GM18517 (cell line): ENCODE measurements around the gene C5orf58.

Source experiments
- ATAC-seq: cut with Tn5 transposase; IDR thresholded peaks from one replicate; pipeline ENCODE4 v1.9.1; 2021; ENCODE audit warnings: mild to moderate bottlenecking, moderate library complexity; ENCODE audit not compliant: unreplicated experiment

C5orf58 gene

DNA sequence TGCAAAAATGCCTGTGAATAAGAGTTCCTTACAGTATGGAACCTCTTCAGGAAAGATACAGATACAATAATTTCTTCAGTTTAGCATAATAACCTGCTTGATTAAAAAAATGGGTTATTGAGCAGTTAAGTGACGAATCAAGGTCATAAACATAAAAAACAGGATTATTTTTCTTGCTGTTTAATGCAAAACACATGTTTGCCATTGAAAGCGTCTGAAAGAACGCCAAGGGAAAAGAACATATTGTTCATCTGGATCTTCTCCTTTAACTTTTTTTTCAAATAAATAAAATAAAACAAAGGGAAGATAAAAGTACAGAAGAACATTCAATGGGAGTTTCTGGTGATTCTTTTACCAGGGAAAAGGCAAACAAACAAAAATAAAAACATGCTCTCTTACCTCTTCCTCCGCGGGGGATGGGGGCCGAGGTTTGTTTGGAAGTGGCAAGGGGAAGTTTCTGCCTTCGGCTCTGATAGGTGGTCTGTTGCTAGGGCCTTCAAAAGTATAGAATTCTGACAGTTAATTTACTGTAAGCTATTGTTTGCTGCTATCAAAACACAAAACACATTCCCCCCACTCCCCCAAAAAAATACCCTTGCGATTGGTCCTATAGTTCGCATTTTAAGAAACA, 20.1 kb downstream of the C5orf58 start:
- no peak for ATAC-seq

DNA sequence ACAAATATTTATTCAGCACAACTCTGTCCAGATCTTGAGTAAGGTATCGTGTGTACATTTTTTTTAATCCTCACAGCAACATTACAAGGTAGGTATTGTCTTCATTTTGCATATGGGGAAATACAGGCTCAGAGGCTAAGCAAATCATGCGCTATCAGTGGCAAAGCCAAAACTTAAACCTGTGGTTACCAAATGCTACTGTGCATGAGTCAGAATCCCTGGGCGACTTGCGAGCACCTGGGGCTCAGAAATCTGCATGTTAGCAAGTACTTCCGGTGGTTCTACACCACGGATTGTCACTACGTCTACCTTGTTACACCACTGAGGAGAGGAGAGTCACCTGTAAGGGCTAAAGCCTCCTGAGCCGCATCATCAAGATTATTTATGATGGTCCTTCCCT, 21.3 kb downstream of the C5orf58 start:
- ATAC-seq: peak; percentile 95

DNA sequence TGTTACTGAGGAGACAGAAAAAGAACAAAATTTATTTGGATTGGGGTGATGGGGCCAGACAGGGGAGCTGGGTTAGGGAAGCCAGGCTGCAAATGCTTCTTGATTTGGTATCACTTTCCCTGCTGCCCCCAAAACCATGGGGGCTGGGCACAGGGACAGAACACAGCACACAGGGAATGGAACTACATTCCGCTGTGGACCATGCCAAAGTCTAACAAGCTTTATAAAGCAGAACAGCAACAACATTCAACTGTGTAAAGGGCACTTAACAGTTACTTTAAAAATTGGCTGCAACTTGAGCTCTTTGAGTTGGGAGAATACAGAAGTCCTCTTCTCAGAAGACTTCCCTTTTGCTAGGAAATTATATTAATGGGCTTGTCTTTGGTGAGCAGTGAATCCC, 23.8 kb downstream of the C5orf58 start:
- ATAC-seq: no peak

DNA sequence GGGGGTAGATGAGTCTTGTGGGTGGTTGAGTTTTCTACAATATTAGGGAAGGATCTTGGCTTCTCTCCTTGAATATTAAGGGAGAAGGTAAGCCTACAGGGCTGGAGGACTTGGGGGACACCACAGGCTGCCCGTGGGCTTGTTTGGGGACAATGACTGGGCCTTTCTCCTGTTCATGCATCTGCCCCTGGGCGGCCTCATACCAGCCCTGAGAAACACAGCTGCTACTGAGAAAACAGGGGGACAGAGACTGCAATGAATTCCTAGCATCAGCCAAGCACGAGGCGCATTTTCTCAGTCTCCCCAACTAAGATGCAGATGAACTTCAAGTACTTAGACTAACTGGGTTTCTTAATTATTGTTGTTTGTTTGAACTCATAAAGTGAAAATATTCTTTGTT, 24.6 kb downstream of the C5orf58 start:
- no peak for ATAC-seq

DNA sequence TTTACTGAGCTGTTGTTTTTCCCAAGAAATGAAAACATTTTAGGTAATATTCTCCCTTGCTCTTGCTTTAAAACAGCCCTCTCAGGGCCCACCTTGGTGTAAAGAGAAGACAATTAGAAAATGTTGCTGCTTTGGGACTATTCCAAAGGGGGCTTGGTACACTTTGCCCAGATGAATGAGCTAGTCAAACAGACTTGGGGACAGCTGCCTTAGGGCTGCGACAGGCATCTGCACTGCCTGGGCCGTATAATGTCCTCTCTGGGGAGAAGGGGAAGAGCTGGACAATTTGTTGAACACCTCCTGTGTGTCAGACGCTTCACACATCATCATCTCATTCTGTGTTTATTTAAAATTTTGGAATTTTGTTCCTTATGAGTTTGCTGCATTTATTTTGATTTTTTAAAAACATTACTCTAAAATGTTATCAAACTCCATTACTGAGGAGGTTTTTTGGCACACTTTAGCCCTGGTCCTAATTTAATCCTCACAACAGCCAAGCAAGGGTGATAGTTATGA, 28.8 kb downstream of the C5orf58 start:
- ATAC-seq: no peak

DNA sequence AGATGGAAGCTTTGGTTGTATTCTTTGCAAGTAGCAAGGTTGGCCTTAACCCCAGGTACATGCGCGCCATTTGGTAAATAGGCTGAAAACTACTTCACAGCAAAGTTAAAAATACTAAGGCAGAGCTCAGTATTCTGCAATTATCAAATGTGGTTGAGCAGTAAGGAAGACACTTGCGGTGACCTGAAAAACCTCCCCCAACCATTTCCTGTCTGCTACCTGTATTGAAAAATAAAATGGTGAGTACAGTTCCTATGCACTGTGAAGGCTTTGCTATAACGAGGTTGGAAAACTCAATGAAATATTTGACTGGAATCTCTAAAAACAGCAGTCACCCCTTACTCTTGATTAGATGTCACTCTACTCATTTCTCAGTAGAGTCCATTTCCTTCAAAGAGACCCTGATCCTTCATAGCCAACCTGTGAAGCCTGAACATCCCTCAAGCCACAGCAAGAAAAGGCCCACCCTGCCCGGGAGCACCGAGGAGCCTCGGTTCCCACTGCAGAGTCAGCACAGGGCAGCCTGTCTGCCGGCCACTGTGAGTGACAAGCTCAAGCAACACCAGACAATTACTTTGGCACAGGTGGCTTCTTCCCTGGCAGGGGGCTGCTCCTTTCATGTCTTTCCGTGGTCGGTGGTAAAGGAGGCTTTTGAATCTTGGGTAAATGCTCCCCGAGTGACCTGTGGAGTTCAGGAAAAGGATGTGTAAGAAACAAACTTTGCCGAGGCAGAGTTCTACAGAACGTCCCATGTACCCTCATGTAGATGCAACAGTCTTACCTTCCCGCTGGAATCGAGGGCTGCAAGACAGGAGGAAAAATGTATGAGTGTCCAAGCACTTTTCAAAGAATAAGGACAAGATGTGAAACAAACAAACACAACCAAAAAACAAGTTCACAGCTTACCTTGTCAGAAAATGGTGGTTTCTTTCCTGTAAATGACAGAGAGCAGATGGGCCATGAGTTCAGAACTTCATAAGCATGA, 29.6 kb downstream of the C5orf58 start:
- no peak for ATAC-seq

DNA sequence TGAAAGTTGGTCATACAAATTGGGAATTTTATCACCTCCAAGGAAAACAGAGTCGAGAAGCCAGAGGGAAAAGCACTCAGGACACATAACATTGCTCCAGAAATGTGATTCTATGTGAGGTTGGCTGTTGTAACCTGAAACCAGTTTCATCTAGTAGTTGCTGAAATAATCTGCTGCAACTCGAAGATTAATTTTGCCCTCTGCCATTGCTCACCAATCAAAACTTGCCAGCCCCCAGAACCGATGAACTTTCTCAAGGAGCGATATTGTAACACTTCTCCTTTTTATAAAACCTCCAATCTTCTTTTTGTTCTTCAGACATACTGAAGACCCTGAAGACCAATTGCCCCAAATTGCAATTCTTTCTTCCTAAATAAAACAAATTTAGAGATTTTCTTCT, 31.1 kb downstream of the C5orf58 start:
- ATAC-seq: no peak

DNA sequence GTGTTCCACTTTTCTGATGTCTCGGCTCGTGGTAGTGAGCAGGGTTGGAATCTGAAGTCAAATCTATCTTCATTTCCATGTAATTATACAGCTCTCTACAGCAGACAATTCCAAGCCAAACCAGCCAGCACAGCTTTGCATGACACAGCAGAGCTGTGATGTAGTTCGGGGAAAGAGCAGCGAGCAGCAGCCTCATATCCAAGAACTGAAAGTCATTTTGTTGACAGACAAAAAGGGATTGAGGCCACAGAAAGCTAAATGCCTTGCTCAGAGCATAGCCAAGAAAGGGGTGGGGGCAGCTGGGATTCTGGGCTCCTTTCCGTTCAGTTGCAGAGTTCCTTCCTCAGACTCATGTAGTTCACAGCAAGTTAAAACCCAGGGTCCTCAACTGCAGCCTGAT, 32.7 kb downstream of the C5orf58 start:
- no peak for ATAC-seq

DNA sequence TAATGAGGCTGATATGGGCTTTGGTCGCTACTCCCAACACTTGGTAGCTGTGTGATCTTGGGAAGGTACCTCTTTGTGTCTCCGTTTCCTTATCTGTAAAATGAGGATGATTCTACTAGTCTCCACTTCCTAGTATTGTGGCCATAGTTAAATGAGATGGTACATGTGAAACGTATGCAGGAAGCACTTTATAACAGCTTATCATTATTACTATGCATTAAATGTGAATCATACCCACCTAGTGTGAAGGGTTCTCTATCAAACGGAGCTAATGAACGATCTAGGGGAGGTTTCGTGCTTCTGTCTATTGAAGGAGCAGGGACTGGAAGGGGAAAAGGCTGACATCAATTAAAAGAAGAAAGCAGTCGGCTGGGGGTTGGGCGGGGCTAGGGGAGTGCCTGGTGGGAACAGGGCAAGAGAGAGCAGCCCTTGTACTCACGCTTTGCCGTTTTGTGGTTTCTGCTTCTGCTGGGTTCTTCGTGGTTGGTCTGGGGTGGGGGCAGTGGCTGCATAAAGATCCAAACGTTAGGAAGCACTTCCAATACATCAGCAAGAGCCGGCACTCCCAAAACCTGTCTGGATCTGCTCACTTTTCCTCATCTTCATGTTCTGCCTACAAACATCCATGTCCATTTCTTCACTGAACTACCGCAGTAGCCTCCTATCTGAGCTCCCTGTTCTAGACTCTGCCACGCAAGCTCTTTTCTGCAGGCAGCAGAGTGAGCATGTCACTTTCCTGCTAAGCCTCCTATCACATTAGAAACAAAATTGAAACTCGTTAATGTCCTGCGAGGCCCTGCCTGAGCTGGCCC, 34.0 kb downstream of the C5orf58 start:
- ATAC-seq: no peak

DNA sequence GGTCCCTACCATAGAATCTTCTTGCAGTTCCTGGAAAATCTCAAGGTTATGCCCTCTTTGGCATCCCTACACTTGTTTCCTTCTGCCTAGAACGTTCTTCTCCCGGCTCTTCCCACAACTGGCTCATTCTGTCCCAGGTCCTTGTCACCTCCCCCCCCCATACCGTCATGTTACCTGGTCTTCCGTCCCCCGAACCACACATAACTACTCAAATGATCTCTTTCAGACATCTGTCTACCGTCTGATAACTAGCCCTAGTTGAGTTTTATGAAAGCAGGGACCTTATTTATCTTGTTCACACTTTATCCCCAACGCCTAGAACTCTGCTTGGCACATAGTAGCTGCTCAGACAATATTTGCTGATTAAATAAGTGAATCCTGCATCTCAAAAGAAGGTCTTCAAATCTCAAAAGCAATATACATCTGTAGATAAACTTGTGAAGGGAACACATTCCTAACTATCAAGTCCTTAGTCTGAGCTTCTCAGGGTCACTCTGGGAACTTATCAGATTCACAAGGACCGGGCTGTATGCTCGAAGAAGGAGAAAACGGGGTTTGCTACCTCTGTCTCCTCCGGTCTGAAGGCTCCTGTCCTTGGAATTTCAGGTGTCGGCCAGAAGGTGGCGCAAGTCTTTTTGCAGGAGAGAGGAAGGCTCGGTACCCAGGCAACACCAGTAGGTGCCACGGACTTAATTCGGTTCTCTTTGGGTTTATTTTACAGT, 34.8 kb downstream of the C5orf58 start:
- ATAC-seq: peak; percentile 93

DNA sequence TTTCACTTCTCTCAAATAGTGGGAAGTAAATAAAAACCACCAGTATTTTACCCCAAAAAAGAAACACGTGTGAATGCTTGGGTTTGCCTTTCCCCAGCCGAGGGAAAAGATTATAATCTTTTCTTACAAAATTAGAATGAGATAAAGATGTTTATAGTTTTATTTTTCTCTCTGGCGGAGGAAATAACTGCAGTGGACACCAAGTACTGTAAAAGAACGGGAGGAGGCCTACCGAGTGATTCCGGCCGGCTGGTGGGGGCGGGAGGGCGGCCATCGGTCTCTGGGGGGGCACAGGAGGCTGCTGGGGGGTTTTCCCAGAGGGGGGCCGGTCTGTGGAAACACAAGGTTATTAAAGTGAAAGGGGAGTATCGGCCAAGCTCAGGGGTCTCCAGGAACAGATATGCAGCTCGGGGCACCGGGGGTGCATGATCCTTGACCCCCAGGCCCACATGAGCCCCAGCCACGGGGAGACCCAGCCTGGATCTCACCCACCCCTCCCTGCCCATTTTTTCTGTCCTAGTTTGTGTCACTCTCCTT, 35.4 kb downstream of the C5orf58 start:
- no peak for ATAC-seq

DNA sequence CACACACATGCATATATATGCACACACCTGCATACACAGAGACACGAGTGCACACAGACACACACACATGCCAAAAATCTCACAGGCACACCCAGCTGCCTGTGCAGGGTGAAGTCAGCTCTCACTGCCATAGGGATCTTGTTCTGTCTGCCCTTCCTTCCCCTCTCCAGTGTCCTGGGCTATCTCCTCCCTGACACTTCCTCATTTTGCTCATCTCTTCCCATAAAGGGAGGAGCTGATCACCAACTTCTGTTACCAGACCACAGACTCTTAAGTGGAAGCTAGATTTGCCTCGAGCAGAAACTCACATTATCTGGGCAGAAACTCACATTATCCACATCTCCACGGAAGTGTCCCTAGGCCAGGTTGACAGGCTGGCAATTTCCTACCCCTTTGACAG, 36.1 kb downstream of the C5orf58 start:
- ATAC-seq: no peak

DNA sequence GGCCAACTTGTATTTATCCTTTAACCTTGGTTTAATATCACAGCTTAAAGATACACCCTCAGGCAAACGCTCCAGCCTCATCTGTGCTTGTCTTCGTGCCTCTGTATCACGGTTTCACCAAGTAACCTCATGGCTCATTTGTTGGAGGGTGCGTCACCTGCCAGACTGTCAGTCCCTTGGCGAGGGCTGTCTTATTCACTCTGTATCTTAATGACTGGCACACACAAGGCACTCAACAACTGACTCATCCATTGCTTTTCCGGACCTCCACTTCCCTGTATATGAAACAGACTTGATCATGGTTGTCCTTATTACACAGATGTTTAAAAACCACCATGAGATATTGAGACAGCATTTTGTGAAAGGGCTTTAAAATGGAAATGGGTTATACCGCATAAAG, 36.8 kb downstream of the C5orf58 start:
- ATAC-seq: no peak

DNA sequence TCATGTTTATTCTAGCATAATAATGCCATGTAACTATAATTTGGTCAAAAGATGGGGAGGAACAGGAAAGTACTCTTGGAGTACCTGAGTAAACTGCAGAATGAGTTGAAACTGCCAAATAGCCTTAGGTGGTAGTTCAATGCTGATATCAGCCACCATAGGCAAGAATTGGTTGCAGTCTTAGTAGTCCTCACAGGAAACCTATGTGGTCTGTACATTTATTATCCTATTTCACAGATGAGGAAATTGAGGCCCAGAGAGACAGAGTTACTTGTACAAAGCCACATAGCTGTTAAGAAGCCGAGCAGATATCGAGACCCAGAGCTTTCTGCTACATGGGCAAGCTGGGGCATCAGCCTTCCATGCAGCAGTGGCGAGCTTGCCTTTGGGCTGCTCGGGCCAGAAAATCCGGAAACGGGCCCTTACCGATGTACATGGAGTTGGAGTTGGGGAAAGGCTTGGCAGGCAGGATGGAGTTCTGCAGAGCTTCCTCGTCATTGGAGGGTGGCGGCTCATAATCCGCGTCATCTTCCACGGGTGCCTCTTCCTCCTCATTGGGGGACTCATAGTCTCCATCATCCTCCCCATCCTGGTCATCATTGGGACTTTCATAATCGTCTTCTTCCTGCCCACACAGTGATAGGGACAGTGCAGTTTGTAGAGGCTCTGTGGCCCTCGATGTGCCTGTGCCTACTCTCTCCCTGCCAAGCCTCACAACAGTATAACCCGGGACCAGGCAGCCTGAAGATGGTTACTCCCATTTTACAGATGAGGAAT, 37.7 kb downstream of the C5orf58 start:
- no peak for ATAC-seq

DNA sequence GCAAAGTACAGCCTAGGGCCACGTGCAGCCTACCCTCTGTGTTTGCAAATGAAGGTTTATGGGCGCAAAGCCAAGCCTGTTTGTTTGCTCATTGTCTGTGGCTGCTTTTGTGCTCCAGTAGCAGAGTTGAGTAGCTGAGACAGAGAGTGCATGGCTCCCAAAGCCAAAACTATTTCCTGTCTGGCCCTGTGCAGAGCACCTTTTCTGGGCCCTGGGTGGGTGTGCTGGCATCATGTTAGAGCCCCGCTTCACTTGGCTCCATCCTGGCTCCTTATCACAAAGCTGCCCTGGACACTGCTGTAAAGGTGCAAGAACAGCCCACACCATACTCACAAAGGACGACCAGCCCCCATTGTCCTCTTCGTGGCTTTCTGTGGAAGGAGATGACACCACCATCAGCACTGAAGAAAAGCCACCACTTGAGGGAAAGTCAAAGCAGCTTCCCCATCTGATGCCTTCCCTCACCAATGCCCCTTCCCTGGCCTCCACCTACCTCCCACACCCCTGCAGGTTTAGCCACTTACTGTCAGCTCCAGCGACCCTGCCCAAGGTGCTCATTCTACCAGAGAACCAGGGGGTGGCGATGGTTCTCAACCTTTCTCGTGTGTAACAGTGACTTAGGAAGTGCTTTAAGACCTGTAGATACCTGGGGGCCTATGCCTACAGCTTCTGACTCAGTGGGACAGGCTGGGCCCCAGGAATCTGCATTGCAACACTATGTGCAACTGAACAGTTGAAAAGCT, 41.4 kb downstream of the C5orf58 start:
- ATAC-seq: no peak

DNA sequence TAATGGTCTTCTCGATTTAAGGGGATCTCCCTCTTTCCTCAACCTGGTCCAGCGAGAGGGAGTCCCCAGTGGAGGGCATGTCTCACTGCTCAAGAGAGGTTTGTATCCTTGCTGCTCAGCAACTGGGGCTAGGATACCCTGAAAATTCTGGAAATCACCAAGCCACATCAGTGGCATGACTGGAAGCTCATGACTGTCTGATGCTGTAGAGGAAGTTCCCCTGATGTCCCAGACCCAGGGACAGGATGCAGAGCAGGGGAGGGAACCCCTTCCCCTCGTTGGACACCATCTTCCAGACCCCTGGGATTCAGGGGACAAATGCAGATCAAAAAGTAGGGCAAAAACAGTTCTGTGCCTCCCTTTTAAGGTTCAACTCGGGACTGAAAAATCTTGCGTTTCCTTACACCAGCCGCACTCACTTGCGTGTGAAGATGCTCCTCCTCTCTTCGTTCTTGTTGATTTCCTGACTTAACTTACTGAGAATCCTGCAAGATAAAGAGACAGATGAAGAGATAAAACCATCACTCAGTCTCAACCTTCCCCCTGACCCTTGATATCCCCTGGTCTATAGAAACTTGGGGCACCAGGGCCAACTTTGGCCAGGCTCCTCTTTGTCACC, 42.7 kb downstream of the C5orf58 start:
- ATAC-seq: no peak

DNA sequence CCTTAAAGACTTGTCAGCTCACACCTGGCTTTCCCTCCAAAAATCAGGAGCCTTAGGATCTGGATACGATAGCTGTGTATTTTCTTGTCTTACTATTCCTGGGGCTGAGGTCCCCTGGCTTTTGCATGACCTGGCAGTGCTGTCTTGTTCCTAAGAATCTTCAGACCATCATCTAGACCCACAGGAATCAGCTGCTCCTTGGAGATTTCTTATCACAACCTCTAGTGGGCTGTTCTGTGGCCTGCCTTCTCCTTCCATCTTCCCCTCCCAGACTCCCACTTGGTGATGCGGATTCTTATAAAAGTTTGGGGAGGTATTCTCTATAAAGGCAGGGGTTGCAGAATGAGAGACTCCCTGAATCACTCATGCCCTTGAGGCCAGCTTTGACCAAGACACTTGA, 43.4 kb downstream of the C5orf58 start:
- ATAC-seq: no peak

DNA sequence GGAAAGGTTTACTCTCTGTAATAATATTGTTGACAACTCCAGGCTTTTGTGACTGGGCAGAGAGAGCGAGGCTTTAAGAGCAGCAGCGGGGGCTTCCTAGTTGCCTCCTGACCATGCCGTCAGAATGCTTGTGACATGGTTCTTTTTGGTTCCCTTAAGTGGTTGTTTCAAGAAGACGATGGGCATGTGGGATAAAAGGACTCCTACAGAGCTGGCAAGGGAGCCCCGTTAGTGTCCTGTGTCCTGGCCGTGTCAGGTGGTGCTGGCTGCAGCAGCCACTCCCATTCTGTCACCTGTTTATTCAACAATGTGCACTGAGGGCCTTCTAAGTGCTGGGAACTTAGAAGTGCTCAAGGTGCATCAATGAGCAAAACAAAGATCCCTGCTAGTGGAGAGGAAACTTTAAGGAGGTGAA, 45.1 kb downstream of the C5orf58 start:
- ATAC-seq: no peak
